ENCODE results near the gene MAP2K3. TPM values are rescaled to one million over a fixed set of nuclear protein-coding genes. Genes with fewer than 3 reads are reported as not detected.
"Not testable (repeated sequence)": the region's sequence is repeated elsewhere in the genome, so short reads cannot be mapped to it uniquely, and the experiment has no call there.

MAP2K3 gene
- polyA plus RNA-seq, 1 donor (not counting 4 experiments of a cell fraction or from before 2014, with no cell fraction given): 22.4 TPM

DNA sequence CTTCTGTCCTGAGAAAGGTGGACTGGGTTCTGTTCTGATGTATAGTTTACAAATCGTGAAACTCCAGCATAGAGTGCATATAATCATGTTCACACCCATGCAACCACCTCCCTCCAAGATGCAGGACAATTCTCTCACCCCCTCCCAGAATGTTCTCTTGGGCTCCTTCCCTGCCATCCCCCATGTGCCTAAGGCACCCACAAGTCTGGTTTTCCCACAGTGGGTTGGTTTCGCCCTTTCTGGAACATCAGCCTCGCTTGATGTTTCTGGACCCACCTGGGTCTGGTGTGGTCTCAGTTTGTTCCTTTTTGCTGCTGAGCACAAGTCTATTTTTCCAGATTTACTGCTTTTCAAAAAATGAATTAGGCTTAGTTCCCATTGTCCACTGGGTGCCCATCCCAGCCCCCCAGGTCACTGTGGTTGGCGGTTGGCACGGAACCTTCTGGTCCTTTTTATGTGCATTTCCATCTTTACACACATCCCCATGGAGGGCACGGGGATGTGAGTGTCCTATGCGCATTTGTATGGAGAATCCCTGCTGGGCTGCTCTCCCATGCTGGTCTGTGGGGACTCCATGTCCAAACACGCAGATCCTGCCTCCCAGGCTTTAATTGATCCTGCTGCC, 19.0 kb downstream of the MAP2K3 start:
- Histone ChIP-seq H3K4me1 (ENCODE audit: control insufficient read depth, extremely low read depth, insufficient read depth, low read length) (no peaks in the 10 kb centered on the region), H3K9ac (ENCODE audit: control insufficient read depth, extremely low read depth, insufficient read depth, low read length) (no peak overlapping the region), H2AFZ (ENCODE audit: control insufficient read depth, low read length) (no peak overlapping the region), H3K36me3 (ENCODE audit: control insufficient read depth in 2 of 2, extremely low read depth in 1 of 2, insufficient read depth in 2 of 2, low read length in 2 of 2) (peaks cover 28 to 52% of the 10 kb centered on the region in 2 experiments), H3K9me1 (ENCODE audit: control insufficient read depth, extremely low read depth, insufficient read depth, low read length) (no peaks in the 10 kb centered on the region), H3K27ac (ENCODE audit: control insufficient read depth, insufficient read depth, low read length) (no peak overlapping the region), H3K4me3 (ENCODE audit: control insufficient read depth in 2 of 3, extremely low read depth in 1 of 3, insufficient read depth in 2 of 3, low read depth in 1 of 3, low read length in 3 of 3) (no peak overlapping the region), H3K27me3 (ENCODE audit: control insufficient read depth, extremely low read depth, insufficient read depth, low read length) (no peaks in the 10 kb centered on the region), H3K4me2 (ENCODE audit: control insufficient read depth, extremely low read depth, insufficient read depth, low read depth, low read length) (no peak overlapping the region), H4K20me1 (ENCODE audit: control insufficient read depth, extremely low read depth, insufficient read depth, low read length) (no peaks in the 10 kb centered on the region), H3K9me3 (ENCODE audit: control insufficient read depth, low read depth, low read length) (peaks cover 2% of the 10 kb centered on the region), H3K79me2 (ENCODE audit: control insufficient read depth, insufficient read depth, low read length) (no peaks in the 10 kb centered on the region)
- FAIRE-seq (no peak), DNase-seq (ENCODE audit: low read depth, low spot score) (no peak)
- TF ChIP-seq, protein P1, sequence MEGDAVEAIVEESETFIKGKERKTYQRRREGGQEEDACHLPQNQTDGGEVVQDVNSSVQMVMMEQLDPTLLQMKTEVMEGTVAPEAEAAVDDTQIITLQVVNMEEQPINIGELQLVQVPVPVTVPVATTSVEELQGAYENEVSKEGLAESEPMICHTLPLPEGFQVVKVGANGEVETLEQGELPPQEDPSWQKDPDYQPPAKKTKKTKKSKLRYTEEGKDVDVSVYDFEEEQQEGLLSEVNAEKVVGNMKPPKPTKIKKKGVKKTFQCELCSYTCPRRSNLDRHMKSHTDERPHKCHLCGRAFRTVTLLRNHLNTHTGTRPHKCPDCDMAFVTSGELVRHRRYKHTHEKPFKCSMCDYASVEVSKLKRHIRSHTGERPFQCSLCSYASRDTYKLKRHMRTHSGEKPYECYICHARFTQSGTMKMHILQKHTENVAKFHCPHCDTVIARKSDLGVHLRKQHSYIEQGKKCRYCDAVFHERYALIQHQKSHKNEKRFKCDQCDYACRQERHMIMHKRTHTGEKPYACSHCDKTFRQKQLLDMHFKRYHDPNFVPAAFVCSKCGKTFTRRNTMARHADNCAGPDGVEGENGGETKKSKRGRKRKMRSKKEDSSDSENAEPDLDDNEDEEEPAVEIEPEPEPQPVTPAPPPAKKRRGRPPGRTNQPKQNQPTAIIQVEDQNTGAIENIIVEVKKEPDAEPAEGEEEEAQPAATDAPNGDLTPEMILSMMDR (optimal IDR thresholded peaks at IDR 0.05 in 1 of 3, IDR thresholded peaks at IDR 0.05 in 1 of 3, conservative IDR thresholded peaks at IDR 0.05 in 1 of 3; ENCODE audit: extremely low read depth in 1 of 3, insufficient read depth in 2 of 3, low read length in 3 of 3): no peak
- no peak for TF ChIP-seq EZH2 (IDR thresholded peaks at IDR 0.05; ENCODE audit: low read length)
- dilution Hi-C loops (cut with MboI; ENCODE audit: extremely low pct_ligation_motif_present, low sequenced_read_pairs): no loop called here

DNA sequence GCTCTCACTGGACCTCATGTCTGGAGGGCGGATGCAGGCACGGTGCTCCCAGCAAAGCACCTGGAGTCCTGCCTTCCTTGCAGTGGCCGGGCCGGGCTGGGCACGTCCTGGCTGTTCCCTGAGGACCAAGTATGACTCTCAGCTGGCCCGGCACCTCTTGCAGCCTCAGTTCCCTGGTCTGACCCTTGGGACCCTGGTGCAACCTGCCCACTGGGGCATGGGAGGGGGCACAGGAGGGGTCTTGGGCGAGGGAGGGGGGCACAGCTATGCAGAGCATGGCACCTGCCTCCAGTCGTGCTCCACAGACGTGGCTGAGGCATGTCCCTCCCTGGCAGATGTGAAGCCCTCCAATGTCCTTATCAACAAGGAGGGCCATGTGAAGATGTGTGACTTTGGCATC, 19.6 kb downstream of the MAP2K3 start:
- FAIRE-seq: no peak
- Histone ChIP-seq H3K9me3 (ENCODE audit: control insufficient read depth, low read depth, low read length) (peaks cover 2% of the 10 kb centered on the region), H3K9me1 (ENCODE audit: control insufficient read depth, extremely low read depth, insufficient read depth, low read length) (no peaks in the 10 kb centered on the region), H3K27me3 (ENCODE audit: control insufficient read depth, extremely low read depth, insufficient read depth, low read length) (no peaks in the 10 kb centered on the region), H3K9ac (ENCODE audit: control insufficient read depth, extremely low read depth, insufficient read depth, low read length) (no peak overlapping the region), H2AFZ (ENCODE audit: control insufficient read depth, low read length) (no peak overlapping the region), H3K27ac (ENCODE audit: control insufficient read depth, insufficient read depth, low read length) (no peak overlapping the region), H3K36me3 (ENCODE audit: control insufficient read depth in 2 of 2, extremely low read depth in 1 of 2, insufficient read depth in 2 of 2, low read length in 2 of 2) (peaks cover 24 to 47% of the 10 kb centered on the region in 2 experiments), H3K4me1 (ENCODE audit: control insufficient read depth, extremely low read depth, insufficient read depth, low read length) (no peaks in the 10 kb centered on the region), H3K79me2 (ENCODE audit: control insufficient read depth, insufficient read depth, low read length) (no peaks in the 10 kb centered on the region), H4K20me1 (ENCODE audit: control insufficient read depth, extremely low read depth, insufficient read depth, low read length) (no peaks in the 10 kb centered on the region), H3K4me3 (ENCODE audit: control insufficient read depth in 2 of 3, extremely low read depth in 1 of 3, insufficient read depth in 2 of 3, low read depth in 1 of 3, low read length in 3 of 3) (no peak overlapping the region), H3K4me2 (ENCODE audit: control insufficient read depth, extremely low read depth, insufficient read depth, low read depth, low read length) (no peak overlapping the region)
- TF ChIP-seq, protein P1 (optimal IDR thresholded peaks at IDR 0.05 in 1 of 3, IDR thresholded peaks at IDR 0.05 in 1 of 3, conservative IDR thresholded peaks at IDR 0.05 in 1 of 3; ENCODE audit: extremely low read depth in 1 of 3, insufficient read depth in 2 of 3, low read length in 3 of 3): no peak
- no peak for TF ChIP-seq EZH2 (IDR thresholded peaks at IDR 0.05; ENCODE audit: low read length)
- dilution Hi-C loops (cut with MboI; ENCODE audit: extremely low pct_ligation_motif_present, low sequenced_read_pairs): no loop called here
- DNase-seq (ENCODE audit: low read depth, low spot score): no peak

DNA sequence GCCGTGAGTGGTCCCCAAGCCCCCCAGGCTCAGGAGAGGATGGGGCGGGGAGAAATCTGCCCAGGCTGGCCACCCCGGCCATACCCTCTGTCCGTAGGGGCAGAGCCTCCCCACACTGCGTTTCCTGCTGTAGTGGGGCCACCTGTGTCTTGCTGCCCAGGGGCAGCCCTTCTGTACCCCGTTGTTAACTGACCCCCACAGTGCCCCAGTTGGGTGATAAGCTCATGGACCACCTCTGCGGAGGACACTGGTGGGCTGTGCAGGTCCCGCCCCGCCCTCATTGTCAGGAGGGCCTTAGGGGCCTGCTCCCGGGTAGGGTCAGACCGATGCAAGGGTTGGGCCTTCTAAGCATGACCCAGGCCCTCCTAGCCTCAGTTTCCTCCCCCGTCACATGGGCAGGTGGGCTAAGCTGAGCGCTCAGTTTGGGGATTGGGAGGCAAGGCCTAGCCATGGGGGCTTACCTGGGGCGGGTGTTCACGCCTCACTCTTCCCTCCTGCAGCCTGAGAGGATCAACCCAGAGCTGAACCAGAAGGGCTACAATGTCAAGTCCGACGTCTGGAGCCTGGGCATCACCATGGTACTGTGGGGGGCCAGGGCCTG, 20.1 kb downstream of the MAP2K3 start:
- peaks cover 22 to 46% of the 10 kb centered on the region in 2 experiments for H3K36me3 ChIP-seq (ENCODE audit: control insufficient read depth in 2 of 2, extremely low read depth in 1 of 2, insufficient read depth in 2 of 2, low read length in 2 of 2)
- H3K4me2 ChIP-seq (ENCODE audit: control insufficient read depth, extremely low read depth, insufficient read depth, low read depth, low read length): not testable (repeated sequence)

More for the DNA sequence above, 20.1 kb downstream of the MAP2K3 start:
- H3K79me2 ChIP-seq (ENCODE audit: control insufficient read depth, insufficient read depth, low read length); FAIRE-seq; H2AFZ ChIP-seq (ENCODE audit: control insufficient read depth, low read length); dilution Hi-C loops (cut with MboI; ENCODE audit: extremely low pct_ligation_motif_present, low sequenced_read_pairs); H3K4me1 ChIP-seq (ENCODE audit: control insufficient read depth, extremely low read depth, insufficient read depth, low read length); DNase-seq (ENCODE audit: low read depth, low spot score); H3K9me1 ChIP-seq (ENCODE audit: control insufficient read depth, extremely low read depth, insufficient read depth, low read length); H3K27ac ChIP-seq (ENCODE audit: control insufficient read depth, insufficient read depth, low read length); H3K4me3 ChIP-seq (ENCODE audit: control insufficient read depth in 2 of 3, extremely low read depth in 1 of 3, insufficient read depth in 2 of 3, low read depth in 1 of 3, low read length in 3 of 3); H3K27me3 ChIP-seq (ENCODE audit: control insufficient read depth, extremely low read depth, insufficient read depth, low read length); H3K9ac ChIP-seq (ENCODE audit: control insufficient read depth, extremely low read depth, insufficient read depth, low read length); H4K20me1 ChIP-seq (ENCODE audit: control insufficient read depth, extremely low read depth, insufficient read depth, low read length); H3K9me3 ChIP-seq (ENCODE audit: control insufficient read depth, low read depth, low read length): not testable (repeated sequence)
